Large intestine (tissue), 3 donors: ENCODE data around the gene ZNF485. TPM values are rescaled to one million over a fixed set of nuclear protein-coding genes. Genes with fewer than 3 reads are reported as not detected.
"Not testable (repeated sequence)": the region's sequence is repeated elsewhere in the genome, so short reads cannot be mapped to it uniquely, and the experiment has no call there.

Experiments
- DNase-seq, 2 donors: peaks; one replicate each; pipeline versions ENCODE4 v3.0.0 to v3.0.0-alpha.2; 2013
- H3K27ac ChIP-seq: one replicate; pipeline ENCODE4 v1.5.1; 2013; ENCODE audit warnings: low read length
- H3K27me3 ChIP-seq: 2 replicates; pipeline ENCODE4 v1.6.1; 2013; ENCODE audit warnings: low read length; ENCODE audit not compliant: control insufficient read depth, insufficient read depth
- H3K36me3 ChIP-seq: 2 replicates; pipeline ENCODE4 v1.6.1; 2013; ENCODE audit warnings: low read length; ENCODE audit not compliant: control insufficient read depth, insufficient read depth
- H3K4me1 ChIP-seq: one replicate; pipeline ENCODE4 v1.6.1; 2013; ENCODE audit warnings: low read length; ENCODE audit not compliant: control insufficient read depth, insufficient read depth
- H3K4me3 ChIP-seq: one replicate; pipeline ENCODE4 v1.5.1; 2013; ENCODE audit warnings: low read length
- H3K9me3 ChIP-seq: one replicate; pipeline ENCODE4 v1.6.1; 2013; ENCODE audit warnings: mild to moderate bottlenecking, low read depth, low read length, moderate library complexity; ENCODE audit not compliant: control insufficient read depth
- WGBS: methylation state at CpG from one replicate; pipeline ENCODE4 v1.1.5; 2013; ENCODE audit warnings: low lambda C conversion rate; ENCODE audit not compliant: insufficient coverage; 5-methylcytosine and 5-hydroxymethylcytosine counted together
- polyA plus RNA-seq: library from polyadenylated mRNA; unstranded; fragments of 120-200 nt; gene quantifications from one replicate; pipeline ENCODE4 v1.2.1, GENCODE V29; 2013

ZNF485 gene
- polyA plus RNA-seq, 1 donor = 7.2 TPM

DNA sequence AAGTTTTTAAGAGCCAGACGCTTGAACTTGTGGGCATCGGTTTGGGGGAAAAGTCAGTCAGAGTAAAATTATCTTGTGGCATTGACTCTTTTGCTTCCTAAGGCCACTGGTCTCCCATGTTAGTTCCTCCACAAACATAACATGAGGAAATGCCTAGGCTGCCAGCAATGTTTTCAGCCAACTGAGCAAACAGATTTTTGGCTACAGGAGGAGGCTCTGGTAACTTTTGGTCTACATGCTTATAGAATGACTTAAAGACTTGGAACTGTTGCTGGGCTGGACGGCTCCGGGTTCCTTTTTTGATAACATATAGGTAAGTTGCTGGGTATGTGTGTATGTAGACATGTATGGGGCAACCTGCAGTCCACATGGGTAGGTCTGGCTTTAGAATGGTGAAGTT, 22.2 kb upstream of the ZNF485 start:
- H3K27me3 ChIP-seq = no peaks in the 10 kb centered on the region
- no peak overlapping the region for H3K4me3 ChIP-seq
- no peak overlapping the region for H3K27ac ChIP-seq
- no peak for DNase-seq
- no peaks in the 10 kb centered on the region for H3K9me3 ChIP-seq
- H3K4me1 ChIP-seq = peaks cover 20% of the 10 kb centered on the region
- no peaks in the 10 kb centered on the region for H3K36me3 ChIP-seq
- no CpG with 5 or more reads among the region's 4 CpGs for WGBS

DNA sequence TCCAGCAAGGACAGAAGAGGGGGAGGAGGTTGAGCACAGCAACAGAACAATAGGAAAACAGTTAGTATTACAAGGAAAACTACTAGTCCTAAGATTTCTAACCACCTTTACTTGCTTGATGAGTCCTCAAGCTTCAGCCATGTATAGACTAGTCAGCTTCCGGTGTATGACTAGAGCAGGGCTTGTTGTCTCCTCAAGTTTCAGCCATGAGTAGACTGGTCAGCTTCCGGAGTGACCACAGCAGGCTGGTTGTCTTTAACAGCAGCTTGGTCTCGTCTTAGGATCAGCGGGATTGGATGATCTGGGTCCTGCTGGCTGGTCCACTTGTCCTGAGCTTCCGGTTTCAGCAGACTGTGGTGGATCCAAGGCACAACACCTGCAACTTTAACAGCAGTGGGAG, 21.2 kb upstream of the ZNF485 start:
- H3K27me3 ChIP-seq = no peaks in the 10 kb centered on the region
- WGBS = no CpG with 5 or more reads among the region's 5 CpGs
- no peaks in the 10 kb centered on the region for H3K9me3 ChIP-seq
- H3K27ac ChIP-seq = no peak overlapping the region
- H3K4me3 ChIP-seq = no peak overlapping the region
- no peak for DNase-seq
- no peaks in the 10 kb centered on the region for H3K36me3 ChIP-seq
- peaks cover 20% of the 10 kb centered on the region for H3K4me1 ChIP-seq

DNA sequence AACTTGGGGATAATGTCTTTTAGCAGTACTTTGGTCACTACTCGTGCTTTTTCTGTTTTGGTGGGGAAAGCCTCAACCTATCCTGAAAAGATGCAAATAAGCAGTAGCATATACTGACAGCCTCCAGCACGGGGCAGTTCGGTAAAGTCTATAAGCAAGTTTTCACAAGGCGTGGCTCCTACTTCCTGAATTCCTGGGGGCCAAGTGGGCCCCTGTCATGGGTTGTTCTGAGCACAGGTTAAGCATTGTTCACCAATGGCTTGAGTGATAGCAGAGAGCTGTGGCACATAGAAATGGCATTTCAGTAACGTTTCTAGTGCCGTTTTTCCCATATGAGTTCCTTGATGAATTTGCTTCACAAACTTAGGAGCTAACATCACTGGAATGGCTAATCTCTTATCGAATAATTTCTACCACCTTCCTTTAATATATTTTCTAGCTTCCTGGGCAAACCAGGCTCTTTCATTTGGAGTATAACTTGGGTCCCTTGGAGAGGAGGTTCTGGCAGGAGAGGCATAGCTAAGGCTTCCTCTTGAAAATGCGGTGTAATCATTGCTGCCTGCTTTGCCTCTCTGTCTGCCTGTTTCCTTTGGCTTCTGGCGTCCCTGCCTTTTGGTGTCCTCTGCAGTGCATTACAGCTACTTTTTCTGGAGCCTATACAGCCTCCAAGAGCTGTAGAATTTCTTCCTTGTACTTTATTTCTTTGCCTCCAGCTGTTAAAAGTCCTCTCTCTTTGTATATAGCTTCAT, 20.1 kb upstream of the ZNF485 start:
- Histone ChIP-seq H3K36me3 (no peaks in the 10 kb centered on the region), H3K4me1 (peaks cover 20% of the 10 kb centered on the region), H3K27me3 (no peaks in the 10 kb centered on the region), H3K4me3 (no peak overlapping the region), H3K9me3 (no peaks in the 10 kb centered on the region), H3K27ac (peak overlapping the region; percentile 98)
- peak; percentile 84 to 86 for DNase-seq
- WGBS = 100% methylated on average over 1 of the region's 9 CpGs

DNA sequence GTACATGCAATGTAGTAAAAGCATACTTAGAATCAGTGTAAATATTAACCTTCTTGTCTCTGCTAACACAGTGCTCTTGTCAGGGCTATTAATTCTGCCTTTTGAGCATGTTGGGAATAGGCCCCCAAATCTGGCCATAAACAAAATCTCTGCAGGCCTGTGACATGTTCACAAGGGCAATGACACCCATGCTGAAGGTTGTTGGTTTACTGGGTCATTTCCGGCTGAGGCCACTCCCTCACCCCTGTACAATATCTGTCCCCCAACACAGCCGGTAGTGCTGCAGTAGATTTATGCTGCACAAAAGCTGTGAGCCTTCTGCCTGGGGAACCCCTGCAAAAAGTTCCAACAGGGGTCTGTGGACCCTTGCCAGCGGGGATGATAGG, 19.5 kb upstream of the ZNF485 start:
- H3K9me3 ChIP-seq, H3K36me3 ChIP-seq, H3K4me3 ChIP-seq, H3K27me3 ChIP-seq: not testable (repeated sequence)
- peaks cover 20% of the 10 kb centered on the region for H3K4me1 ChIP-seq
- H3K27ac ChIP-seq = peak overlapping the region; percentile 98
- DNase-seq = peak; percentile 84 to 91
- no CpG with 5 or more reads among the region's 3 CpGs for WGBS

DNA sequence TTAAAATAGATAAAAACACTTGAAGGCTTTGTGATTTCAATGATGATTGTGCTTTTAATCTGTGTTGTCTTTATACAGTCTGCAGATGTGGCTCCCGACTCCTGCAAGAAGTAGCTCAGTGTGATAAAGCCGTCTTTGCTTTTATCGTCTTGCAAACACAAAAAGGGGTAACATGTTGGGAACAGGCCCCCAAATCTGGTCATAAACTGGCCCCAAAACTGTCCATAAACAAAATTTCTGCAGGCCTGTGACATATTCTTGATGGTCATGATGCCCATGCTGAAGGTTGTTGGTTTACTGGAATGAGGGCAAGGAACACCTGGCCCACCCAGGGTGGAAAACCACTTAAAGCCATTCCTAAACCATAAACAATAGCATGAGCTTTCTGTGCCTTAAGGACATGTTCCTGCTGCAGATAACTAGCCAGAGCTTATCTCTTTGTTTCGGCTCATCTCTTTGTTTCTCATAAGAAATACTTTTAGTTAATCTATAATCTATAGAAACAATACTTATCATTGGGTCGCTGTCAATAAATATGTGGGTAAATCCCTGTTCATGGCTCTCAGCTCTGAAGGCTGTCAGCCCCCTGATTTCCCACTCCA, 14.8 kb upstream of the ZNF485 start:
- 83% methylated on average over 2 of the region's 5 CpGs for WGBS

DNA sequence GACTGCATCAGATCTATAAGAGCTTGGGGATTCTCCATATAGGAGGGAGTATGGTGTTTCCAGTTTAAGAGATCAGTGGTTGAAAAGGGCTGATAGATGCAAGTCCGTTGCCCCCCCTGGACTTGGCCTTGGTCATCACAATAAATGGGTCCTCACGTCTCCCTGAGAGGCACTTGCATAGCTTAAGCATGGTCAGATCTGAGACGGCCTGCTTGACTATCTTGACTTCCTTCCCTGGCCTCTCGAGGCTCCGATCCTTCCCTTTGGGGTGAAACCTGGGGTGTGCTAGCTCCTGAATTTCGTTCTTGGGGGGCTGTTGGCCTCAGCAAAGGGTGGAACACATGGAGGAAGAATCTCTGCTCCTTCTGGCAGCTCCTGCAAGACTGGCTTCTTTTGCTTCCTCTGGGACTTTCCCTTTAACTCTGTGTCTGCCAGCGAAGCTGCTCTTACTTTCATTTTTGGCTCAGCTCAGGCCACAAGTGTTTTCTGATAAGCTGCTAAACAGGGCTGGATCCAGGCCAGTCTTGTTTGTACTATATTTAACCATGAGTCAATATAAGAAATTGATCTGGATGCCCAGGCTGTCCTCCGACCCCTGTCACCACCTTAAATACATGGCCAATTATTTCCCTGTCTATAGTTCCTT, 11.2 kb upstream of the ZNF485 start:
- Histone ChIP-seq H3K4me3 (no peak overlapping the region), H3K27me3 (no peaks in the 10 kb centered on the region), H3K27ac (no peak overlapping the region), H3K4me1 (peaks cover 10% of the 10 kb centered on the region), H3K36me3 (no peaks in the 10 kb centered on the region), H3K9me3 (no peaks in the 10 kb centered on the region)
- 0% methylated on average over 1 of the region's 8 CpGs for WGBS
- peak in 1 of 2 donors; percentile 73 for DNase-seq

More for the DNA sequence above, 14.8 kb upstream of the ZNF485 start:
- H3K36me3 ChIP-seq = no peaks in the 10 kb centered on the region
- H3K9me3 ChIP-seq = no peaks in the 10 kb centered on the region
- no peak for DNase-seq
- no peak overlapping the region for H3K4me3 ChIP-seq
- no peaks in the 10 kb centered on the region for H3K27me3 ChIP-seq
- peaks cover 16% of the 10 kb centered on the region for H3K4me1 ChIP-seq
- no peak overlapping the region for H3K27ac ChIP-seq

DNA sequence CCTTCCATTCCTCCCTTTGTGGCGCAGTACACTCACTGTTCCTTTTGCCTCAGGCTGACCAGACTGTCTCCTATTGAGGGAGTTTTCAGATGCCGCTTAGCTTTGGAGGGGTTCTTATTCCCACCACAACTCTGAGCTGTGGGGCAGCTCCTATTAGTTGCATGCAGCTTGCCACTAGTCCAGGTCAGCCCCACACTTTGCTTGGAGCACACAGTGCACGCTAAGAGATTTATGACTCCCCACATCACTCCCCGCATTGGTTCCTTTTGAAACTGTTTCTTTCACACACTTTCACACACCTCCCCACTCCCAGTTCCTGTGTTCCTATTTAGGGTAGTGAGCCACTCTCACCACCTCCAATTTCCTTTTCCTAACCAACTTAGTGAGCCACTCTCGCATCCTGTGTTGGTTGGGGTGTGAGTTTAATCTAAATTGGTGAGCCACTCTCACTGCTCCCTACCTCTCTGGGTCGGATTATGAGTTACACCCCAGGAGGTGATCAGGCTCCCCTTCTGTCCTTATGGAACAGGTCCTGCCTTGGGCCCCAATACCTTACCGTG, 10.4 kb upstream of the ZNF485 start:
- H3K36me3 ChIP-seq = no peaks in the 10 kb centered on the region
- no peaks in the 10 kb centered on the region for H3K9me3 ChIP-seq
- no peak overlapping the region for H3K27ac ChIP-seq
- H3K27me3 ChIP-seq = no peaks in the 10 kb centered on the region
- no peak overlapping the region for H3K4me3 ChIP-seq
- peaks cover 10% of the 10 kb centered on the region for H3K4me1 ChIP-seq
- WGBS = 60% methylated on average over 1 of the region's 7 CpGs
- DNase-seq = peak in 1 of 2 donors; percentile 12

DNA sequence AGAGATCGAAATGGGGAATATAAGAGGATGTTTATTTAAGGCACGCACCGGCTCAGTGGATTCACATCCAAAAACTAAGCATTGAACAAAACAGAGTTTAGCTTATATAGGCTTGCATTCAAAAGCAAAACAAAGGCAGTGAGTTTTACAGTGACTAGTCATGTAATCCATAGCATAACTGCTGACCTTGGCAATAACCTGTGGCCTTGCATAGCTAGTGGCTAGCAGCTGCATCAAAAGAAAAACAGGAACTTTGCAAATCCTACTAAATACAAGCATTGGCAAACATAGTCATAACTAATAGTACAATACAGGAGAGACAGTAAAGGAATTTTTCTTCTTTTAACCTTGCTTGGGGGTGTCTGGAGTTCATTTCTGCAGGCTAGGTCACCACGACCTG, 9.7 kb upstream of the ZNF485 start:
- DNase-seq = no peak
- no peaks in the 10 kb centered on the region for H3K9me3 ChIP-seq
- WGBS = 90% methylated on average over 2 of the region's 4 CpGs
- peaks cover 10% of the 10 kb centered on the region for H3K4me1 ChIP-seq
- H3K27ac ChIP-seq = no peak overlapping the region
- no peaks in the 10 kb centered on the region for H3K36me3 ChIP-seq
- H3K27me3 ChIP-seq = no peaks in the 10 kb centered on the region
- no peak overlapping the region for H3K4me3 ChIP-seq

DNA sequence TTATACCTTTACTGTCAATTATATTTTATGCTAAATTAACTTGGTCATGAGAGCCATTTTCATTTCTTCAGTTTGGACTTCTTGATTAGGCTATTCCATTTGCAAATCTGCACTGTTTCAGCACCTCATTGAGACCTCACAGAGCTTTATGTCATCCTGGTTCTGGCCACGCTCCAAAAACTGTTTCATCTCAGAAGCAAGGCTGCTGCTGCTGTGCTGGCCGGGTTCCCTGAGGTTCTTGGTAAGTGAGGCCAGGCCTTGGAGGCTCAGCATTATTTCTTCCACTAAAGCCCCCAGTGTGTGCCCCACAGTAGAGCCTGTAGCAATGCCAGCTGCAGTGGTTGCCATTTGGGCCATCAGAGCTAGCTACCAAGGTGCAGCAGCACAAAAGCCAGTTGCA, 7.8 kb upstream of the ZNF485 start:
- no CpG with 5 or more reads among the region's 2 CpGs for WGBS
- Histone ChIP-seq H3K4me3 (no peak overlapping the region), H3K36me3 (no peaks in the 10 kb centered on the region), H3K9me3 (no peaks in the 10 kb centered on the region), H3K27ac (no peak overlapping the region), H3K27me3 (no peaks in the 10 kb centered on the region), H3K4me1 (peaks cover 10% of the 10 kb centered on the region)
- DNase-seq = no peak

DNA sequence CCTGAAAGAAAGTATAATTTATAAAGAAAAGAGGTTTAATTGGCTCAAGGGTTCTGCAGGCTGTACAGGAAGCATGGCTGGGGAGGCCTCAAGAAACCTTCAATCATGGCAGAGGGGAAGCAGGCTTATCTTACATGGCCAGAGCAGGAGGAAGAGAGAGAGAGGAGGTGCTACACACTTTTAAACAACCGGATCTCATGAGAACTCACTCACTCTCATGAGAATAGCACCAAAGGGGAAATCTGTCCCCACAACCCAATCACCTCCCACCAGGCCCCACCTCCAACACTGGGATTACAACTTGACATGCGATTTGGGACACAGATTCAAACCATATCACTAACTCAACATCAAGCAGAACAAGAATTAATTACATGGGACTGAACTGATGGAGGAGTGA, 6.9 kb upstream of the ZNF485 start:
- Histone ChIP-seq H3K4me1 (peaks cover 10% of the 10 kb centered on the region), H3K27ac (no peak overlapping the region), H3K27me3 (no peaks in the 10 kb centered on the region), H3K4me3 (no peak overlapping the region), H3K9me3 (no peaks in the 10 kb centered on the region), H3K36me3 (no peaks in the 10 kb centered on the region)
- 86% methylated on average over 1 of the region's 2 CpGs for WGBS
- no peak for DNase-seq
